LoVo (cell line): Measurements from ENCODE around the gene CLECL1.
A peak's percentile ranks its signal among the peaks of the same experiment; 100 is the strongest.
"Not testable (repeated sequence)": the region's sequence is repeated elsewhere in the genome, so short reads cannot be mapped to it uniquely, and the experiment has no call there.

Experiments used
- DNase-seq: peaks from one replicate; pipeline ENCODE4 v3.0.0-alpha.2; 2016; ENCODE audit warnings: low spot score

The CLECL1 gene

GRCh38 chr12:9719790-9720189, 13.1 kb downstream of the CLECL1 start:
- DNase-seq: no peak

DNA sequence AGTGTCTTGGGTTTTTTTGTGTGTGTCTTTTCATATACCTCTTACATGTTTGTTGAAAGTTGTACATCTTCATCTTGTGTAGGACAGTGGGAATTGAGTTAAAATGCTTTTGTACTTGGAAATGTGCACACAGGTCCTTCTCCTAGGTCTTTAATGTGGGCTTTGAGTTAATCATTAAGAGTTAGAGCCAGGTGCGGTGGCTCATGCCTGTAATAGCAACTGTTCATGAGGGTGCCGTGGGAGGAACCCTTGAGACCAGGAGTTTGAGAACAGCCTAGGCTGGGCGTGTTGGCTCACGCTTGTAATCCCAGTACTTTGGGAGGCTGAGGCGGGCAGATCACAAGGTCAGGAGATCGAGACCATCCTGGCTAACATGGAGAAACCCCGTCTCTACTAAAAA, 13.9 kb downstream of the CLECL1 start:
- no peak for DNase-seq

DNA sequence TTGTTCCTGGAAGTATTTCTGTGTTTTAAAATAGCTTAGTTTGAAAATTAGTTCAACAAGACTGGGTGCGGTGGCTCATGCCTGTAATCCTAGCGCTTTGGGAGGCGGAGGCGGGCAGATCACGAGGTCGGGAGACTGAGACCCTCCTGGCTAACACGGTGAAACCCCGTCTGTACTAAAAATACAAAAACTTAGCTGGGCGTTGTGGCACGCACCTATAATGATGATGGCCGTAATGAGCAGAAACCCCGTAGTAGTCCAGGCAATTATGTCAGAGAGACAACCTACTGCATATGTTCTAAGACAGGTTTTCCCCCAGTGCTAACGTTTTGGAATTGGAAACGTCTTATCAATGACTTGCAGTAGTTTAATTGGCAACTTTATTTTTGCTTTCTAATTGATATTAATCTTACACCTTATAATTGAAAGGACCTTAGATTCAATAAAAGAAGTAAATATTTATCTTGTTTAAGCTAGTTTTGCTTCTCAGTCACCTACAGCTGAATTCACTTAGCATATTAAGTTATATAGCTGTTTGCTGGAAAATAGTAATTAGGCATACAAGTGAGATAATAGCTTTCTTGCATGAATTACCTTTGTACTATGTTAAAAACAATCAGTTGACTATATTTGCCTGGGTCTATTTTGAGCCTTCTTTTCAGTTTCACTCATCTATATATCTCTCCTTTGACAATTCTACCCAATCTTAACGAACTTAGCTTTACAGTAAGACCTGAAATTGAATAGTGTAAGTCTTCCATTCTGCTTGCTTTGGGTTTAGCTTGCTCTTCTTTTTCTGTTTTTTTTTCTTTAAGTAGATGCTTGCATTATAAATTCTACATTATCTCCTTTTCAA, 15.6 kb downstream of the CLECL1 start:
- DNase-seq: no peak

GRCh38 chr12:9713032-9713558, 19.8 kb downstream of the CLECL1 start:
- not testable (repeated sequence) for DNase-seq

GRCh38 chr12:9711664-9712063, 21.2 kb downstream of the CLECL1 start:
- DNase-seq: no peak

DNA sequence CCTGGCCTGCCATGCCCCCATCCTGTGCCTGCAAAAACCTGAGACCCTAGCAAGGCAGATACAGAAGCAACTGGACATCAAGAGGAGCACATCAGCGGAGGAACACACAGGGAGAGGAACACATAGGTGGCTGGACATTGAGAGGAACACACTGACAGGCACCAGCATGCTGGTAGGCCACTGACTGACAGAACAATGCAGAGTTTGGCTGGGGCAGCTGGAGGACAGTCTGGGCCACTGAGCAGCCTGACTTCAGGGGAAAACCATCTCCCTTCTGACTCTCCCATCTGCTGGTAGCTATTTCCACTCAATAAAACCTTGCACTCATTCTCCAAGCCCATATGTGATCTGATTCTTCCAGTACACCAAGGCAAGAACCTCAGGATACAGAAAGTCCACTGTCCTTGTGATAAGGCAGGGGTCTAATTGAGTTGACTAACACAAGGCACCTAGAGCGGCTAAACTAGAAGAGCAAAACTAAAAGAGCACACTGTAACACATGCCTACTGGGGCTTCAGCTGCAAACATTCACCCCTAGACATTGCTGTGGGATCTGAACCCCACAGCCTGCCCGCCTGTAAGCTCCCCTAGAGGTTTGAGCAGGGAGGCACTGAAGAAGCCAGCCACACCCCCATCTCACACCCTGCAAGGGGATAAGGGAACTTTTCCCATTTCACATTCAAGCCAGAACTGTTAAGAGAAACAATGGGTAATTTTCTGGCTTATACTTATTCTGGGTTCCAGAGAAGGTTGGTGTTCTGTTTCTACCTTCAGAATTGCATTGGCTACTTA, 22.1 kb downstream of the CLECL1 start:
- DNase-seq: no peak

GRCh38 chr12:9708853-9709252, 24.0 kb downstream of the CLECL1 start:
- no peak for DNase-seq

DNA sequence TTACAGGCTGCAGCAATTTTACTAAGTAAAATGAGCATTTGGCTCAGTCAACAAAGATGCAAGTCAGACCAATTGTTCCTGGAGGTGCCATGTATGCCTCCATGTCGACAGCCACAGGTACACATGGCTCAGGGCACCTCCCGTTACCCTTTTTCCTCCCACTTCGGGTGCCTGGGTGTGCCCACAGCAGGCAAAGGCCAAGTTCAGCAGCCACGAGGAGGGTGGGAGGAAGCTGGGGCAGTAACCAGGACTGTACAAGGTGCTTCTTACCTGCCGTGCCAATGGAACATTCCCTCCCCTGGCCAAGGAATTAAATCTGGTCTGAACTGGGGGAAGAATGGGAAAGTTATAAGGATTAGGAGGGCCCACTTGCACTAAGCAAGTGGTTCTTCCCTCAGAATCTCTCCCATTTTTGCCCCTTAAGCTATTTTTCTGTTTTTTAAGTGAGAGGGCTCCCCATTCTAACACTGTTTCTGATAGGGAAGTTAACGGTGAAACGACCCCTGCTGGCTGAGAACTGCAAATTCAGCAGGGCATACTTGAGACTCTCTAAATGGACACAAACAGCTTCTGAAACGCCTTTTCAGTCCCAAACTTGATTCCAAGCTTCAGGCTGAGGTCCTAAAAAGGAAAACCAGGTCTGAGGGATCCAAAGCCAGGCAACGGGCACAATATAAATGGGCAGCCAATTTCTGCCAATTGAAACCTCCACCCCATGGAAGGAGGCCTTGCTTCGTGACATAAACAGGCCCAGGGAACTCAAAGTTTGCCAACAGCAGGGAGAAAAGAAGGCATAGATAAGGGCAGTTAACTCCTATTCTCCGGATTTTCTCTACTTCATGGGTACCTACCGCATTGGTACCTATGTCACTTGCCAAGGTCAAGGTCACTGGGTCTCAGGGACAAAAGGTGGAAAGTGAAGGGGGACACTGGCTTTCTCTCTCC, 24.8 kb downstream of the CLECL1 start:
- DNase-seq: peak; percentile 57

GRCh38 chr12:9707356-9707755, 25.5 kb downstream of the CLECL1 start:
- DNase-seq: no peak

- no peak for DNase-seq
These were observed 26.7 kb downstream of the CLECL1 start for GRCh38 chr12:9706086-9706685.

DNA sequence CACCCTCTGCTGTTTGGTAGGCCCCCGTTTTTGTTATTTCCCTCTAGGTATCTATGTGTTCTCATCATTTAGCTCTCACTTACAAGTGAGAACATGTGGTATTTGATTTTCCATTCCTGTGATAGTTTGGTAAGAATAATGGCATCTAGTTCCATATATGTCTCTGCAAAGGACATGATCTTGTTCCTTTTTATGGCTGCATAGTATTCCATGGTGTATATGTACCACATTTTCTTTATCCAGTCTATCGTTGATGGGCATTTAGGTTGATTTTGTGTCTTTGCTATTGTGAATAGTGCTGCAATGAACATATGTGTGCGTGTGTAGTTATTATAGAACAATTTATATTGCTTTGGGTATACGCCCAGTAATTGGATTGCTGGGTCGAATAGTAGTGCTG, 28.3 kb downstream of the CLECL1 start:
- not testable (repeated sequence) for DNase-seq

DNA sequence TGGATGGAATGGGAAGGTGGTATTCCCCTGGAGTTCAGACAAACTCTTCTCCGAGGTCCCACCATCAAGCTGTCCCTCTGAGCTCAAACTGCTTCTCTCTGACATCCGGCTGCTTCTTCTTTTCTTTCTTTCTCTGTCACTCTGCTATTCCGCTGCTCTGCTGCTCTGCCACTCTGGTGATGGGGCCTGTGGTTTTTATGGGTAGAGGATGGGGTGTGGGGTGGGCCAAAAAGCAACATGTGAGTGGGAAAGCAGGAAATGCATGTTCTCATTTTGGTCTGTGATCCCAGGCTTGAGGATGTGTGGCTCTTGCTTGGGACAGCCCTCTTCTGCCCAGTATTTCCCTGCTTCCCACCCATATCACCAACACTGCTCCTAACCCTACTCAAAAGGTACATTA, 30.6 kb downstream of the CLECL1 start:
- DNase-seq: no peak

- DNase-seq: no peak
These were observed 31.3 kb downstream of the CLECL1 start for GRCh38 chr12:9701380-9702154.

DNA sequence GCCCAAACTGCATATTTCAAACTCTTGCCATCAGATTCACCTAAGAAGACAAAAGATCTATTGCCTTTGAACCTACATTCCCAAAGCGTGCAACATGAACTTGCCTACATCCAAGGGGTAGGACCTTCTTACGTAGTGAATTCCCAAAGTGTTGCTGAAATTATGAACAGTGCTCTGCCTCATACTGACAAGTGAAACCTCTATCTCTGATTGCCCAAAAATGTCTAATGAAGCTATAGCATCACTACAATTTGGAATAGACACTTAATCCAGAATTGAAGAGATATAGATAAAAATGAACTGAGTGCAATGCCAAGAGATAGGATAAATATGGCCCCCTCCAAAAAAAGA, 32.3 kb downstream of the CLECL1 start:
- DNase-seq: no peak

DNA sequence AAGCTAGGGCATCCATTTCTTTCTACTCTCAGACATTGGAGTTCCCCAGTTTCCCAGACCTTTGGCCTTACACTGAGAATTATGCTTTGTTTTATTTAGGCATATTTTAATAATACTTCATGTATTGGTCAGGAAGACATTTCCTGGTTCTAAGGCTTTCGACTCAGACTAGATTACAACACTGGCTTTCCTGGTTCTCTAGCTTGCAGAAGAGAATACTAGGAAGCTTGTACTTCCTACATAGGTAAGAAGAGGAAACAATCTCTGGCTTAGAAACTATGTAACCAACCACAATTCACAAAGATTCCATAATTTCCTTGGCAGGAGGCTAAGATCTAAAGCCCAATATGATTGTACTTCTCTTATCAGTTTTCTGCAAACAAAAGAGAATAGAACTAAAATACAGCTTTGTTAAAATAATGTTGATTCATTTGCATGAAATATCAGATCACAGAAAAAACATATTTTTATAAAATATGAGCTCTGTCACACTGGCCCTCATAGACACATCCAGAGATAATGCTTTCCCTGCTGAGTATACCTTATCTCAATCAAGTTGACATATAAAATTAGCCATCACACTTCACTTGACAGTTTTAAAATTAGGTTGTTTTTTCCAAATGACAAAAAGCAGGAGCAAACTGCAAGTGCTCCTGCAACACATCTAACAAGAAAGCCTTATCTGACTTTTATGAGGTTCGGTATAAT, 32.8 kb downstream of the CLECL1 start:
- DNase-seq: no peak

DNA sequence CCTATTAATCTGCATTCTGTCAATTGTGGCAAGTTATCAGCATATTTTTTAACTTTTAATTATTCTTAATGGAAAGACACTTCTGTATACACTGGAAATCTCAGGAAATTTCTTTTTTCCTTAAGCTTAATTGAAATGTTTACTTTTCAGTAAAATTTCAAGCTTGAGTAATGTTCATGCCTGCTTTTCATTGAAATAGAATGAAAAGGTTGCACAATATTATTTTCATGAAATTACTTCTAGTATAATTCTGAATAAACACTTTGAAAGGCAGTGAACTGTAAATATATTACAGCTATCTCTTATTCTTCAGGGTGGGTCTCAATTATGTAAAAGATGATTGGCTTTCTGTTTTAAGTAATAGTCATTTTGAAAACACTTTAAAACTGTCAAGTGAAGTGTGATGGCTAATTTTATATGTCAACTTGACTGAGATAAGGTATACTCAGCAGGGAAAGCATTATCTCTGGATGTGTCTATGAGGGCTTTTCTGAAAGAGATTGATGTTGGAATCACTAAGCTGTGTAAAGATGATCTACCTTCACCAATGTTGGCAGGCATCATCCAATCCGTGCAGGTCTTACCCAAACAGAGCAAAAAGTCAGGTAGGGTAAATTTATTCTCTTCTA, 33.5 kb downstream of the CLECL1 start:
- DNase-seq: no peak

DNA sequence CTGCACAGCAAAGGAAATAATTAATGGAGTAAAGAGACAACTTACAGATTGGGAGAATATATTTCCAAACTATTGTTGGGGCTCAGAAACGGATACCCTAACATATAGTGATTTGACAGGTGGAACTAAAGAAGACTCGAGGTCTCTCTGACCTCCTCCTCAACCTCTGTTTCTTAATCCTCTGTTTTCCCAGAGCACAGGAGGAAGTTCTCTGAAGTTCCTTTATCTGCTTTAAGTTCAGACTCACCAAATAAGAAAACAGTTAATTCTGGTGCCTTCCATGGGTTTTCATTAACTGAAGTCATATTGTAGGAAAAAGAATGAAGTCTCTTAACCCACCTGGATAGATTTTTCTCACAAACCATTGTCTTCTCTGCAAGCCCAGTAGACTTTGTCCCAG, 34.2 kb downstream of the CLECL1 start:
- no peak for DNase-seq

DNA sequence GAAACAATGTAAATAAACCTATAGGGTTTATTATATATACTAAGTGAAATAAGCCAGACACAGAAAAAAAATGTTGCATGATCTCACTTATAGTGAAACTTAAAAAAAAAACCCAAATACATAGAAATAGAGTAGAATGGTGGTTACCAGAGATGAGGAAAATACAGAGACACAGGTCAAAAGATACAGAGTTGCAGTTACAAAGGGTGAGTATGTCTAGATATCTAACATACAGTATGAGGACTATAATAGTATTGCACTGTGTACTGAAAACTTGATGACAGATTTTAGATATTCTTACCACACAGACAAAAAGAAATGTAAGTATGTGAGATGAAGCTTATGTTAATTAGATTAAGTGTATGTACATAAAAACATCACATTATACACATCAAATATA, 35.3 kb downstream of the CLECL1 start:
- DNase-seq: no peak

- not testable (repeated sequence) for DNase-seq
These were observed 37.2 kb downstream of the CLECL1 start for GRCh38 chr12:9695661-9696060.

- not testable (repeated sequence) for DNase-seq
These were observed 37.7 kb downstream of the CLECL1 start for GRCh38 chr12:9695150-9695549.
